Right lobe of liver (tissue), 6 donors: ENCODE results near the gene CD72. TPM values are rescaled to one million over a fixed set of nuclear protein-coding genes. Genes with fewer than 3 reads are reported as not detected.

Experiments used
- ATAC-seq, 4 donors: fragments of 200-7000 bp; cut with Tn5 transposase; one replicate each; pipeline ENCODE4 v1.9.1; 2020; ENCODE audit warnings: mild to moderate bottlenecking in 4 of 4, moderate library complexity in 4 of 4
- DNase-seq, 3 donors: peaks; one replicate each; pipeline ENCODE4 v3.0.0-alpha.2; 2020
- H3K27ac ChIP-seq, 3 donors: fragments of 200-600 bp; one replicate each; pipeline ENCODE4 v1.8.0; 2022
- H3K27me3 ChIP-seq, 2 donors: fragments of 200-600 bp; one replicate each; pipeline ENCODE4 v1.8.0; 2022
- H3K36me3 ChIP-seq, 4 donors: fragments of 200-600 bp; sonication (generic) in 1 of 4; one replicate each; pipeline versions ENCODE4 v1.5.1 to v1.8.0; 2017 to 2022; ENCODE audit warnings: control low read depth in 1 of 4
- H3K4me1 ChIP-seq, 4 donors: fragments of 200-600 bp; sonication (generic) in 1 of 4; one replicate each; pipeline versions ENCODE4 v1.5.1 to v1.8.0; 2017 to 2022; ENCODE audit warnings: control low read depth in 1 of 4
- H3K4me3 ChIP-seq, 3 donors: fragments of 200-600 bp; one replicate each; pipeline ENCODE4 v1.8.0; 2022
- H3K9me3 ChIP-seq, 4 donors: fragments of 200-600 bp; sonication (generic) in 1 of 4; one replicate each; pipeline versions ENCODE4 v1.5.1 to v1.8.0; 2017 to 2022; ENCODE audit warnings: control low read depth in 1 of 4
- CTCF ChIP-seq, 4 donors: fragments of 200-600 bp in 3 of 4; fragments of 450-650 bp in 1 of 4; IDR thresholded peaks; one replicate each; pipeline versions ENCODE4 v1.5.1 to v1.8.0; 2016 to 2022; ENCODE audit warnings: antibody characterized with exemption in 4 of 4, mild to moderate bottlenecking in 2 of 4
- POLR2A ChIP-seq: fragments of 450-650 bp; IDR thresholded peaks from one replicate; pipeline ENCODE4 v1.6.1; 2017; ENCODE audit warnings: antibody characterized with exemption, mild to moderate bottlenecking
- WGBS: methylation state at CpG from one replicate; pipeline ENCODE4 v1.1.6; 2018; ENCODE audit warnings: low coverage, low lambda C conversion rate; ENCODE audit not compliant: insufficient coverage; ENCODE audit errors: missing lambda C conversion rate; 5-methylcytosine and 5-hydroxymethylcytosine counted together
- intact Hi-C, 2 donors: fragments of 100-400 bp; cut with DNase I; formaldehyde crosslinking; loops; one replicate each; pipeline versions ENCODE4 v1.11.2 to v1.14.1; 2022
- total RNA-seq, 6 experiments: library from RNA; depleted of rRNA in 2 of 6; stranded (reverse); fragments of >200 nt in 2 of 6; fragmentation: NEBNext Ultra II Directional in 3 of 6; extraction: Animal tissue kit (Norgen Biotek cat#: 25700) in 3 of 6; gene quantifications; one replicate each; pipeline versions ENCODE4 v1.1.0 to v1.2.4, GENCODE V29; 2016 to 2023
- donor health status: DM: no; HTN: yes; CAD: no.
- donor health status: DM: no; HTN: no; CAD: no.
- donor health status: DM: no; HTN: no; CAD: no.
- donor health status: DM: no; HTN: yes; CAD: no.
- donor health status: DM: no; HTN: yes; CAD: no.

CD72 gene
- total RNA-seq, 6 experiments from 2014 or later: 0.60 to 6.9 (median 2.3) TPM

- Histone ChIP-seq H3K27me3 (no peaks in the 10 kb centered on the region), H3K27ac (no peak overlapping the region), H3K4me3 (no peak overlapping the region), H3K9me3 (no peaks in the 10 kb centered on the region), H3K4me1 (no peaks in the 10 kb centered on the region), H3K36me3 (no peaks in the 10 kb centered on the region)
- DNase-seq (no peak), ATAC-seq (no peak)
- intact Hi-C loops: no loop called here
- TF ChIP-seq CTCF (IDR thresholded peaks at IDR 0.05) (no peak), POLR2A (no peak)
- no CpG with 5 or more reads among the region's 2 CpGs for WGBS
Observed at GRCh38 chr9:35566417-35566816, 51.8 kb downstream of the CD72 start.

GRCh38 chr9:35564658-35565061 is 53.6 kb downstream of the CD72 start:
- no peak for DNase-seq
- ATAC-seq: no peak
- no peaks in the 10 kb centered on the region for H3K27me3 ChIP-seq
- intact Hi-C loops: no loop called here
- H3K4me1 ChIP-seq: no peaks in the 10 kb centered on the region
- TF ChIP-seq POLR2A (no peak), CTCF (IDR thresholded peaks at IDR 0.05) (no peak)
- H3K4me3 ChIP-seq: no peak overlapping the region
- no peaks in the 10 kb centered on the region for H3K9me3 ChIP-seq
- H3K27ac ChIP-seq: no peak overlapping the region
- 95% methylated on average over 4 of the region's 7 CpGs for WGBS
- H3K36me3 ChIP-seq: no peaks in the 10 kb centered on the region

GRCh38 chr9:35563791-35564197 is 54.4 kb downstream of the CD72 start:
- 47% methylated on average over 12 of the region's 14 CpGs for WGBS
- intact Hi-C loops: no loop called here
- Histone ChIP-seq H3K27ac (no peak overlapping the region), H3K4me3 (no peak overlapping the region), H3K27me3 (no peaks in the 10 kb centered on the region), H3K36me3 (no peaks in the 10 kb centered on the region), H3K9me3 (no peaks in the 10 kb centered on the region), H3K4me1 (no peaks in the 10 kb centered on the region)
- DNase-seq (no peak), ATAC-seq (peak; percentile 60 to 79 (median 69))
- TF ChIP-seq POLR2A: no peak
- TF ChIP-seq CTCF (IDR thresholded peaks at IDR 0.05): no peak

- H3K4me3 ChIP-seq: no peak overlapping the region
- H3K4me1 ChIP-seq: no peaks in the 10 kb centered on the region
- no peaks in the 10 kb centered on the region for H3K27me3 ChIP-seq
- H3K36me3 ChIP-seq: no peaks in the 10 kb centered on the region
- WGBS: 70% methylated on average over 10 of the region's 20 CpGs
- TF ChIP-seq POLR2A: no peak
- no peak for TF ChIP-seq CTCF (IDR thresholded peaks at IDR 0.05)
- intact Hi-C loops: no loop called here
- DNase-seq (no peak), ATAC-seq (peak in 1 of 4 donors; percentile 9)
- no peaks in the 10 kb centered on the region for H3K9me3 ChIP-seq
- H3K27ac ChIP-seq: no peak overlapping the region
Observed at GRCh38 chr9:35562895-35563780, 55.1 kb downstream of the CD72 start.
